ENCODE measurements around the gene PALLD. TPM values are rescaled to one million over a fixed set of nuclear protein-coding genes. Genes with fewer than 3 reads are reported as not detected.

Gene PALLD
- total and polyA plus RNA-seq, 2 experiments from 2014 or later, result 17.9 to 30.5 TPM

DNA sequence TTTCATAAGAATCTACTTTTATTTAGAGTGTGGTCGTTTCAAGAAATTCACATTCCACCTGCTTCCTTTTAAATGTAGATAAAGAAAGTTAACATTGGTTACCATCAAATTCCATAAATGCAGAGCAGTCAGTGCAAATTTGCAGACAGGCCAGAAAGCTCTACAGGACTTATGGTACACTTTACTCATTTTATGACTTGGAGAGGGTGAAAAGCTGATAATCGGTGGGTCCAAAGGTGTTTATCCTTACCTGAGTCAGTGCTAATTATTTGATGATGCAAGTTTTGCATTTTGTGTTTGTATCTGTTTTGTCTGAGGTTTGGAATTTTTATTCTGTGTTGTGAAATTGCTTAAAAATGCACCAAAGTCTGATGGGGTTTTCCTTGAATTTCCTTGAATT lies 193.3 kb downstream of the PALLD start:
- H2AFZ ChIP-seq, result no peak overlapping the region
- H3K9me3 ChIP-seq (ENCODE audit: low read depth), result no peaks in the 10 kb centered on the region
- H3K27ac ChIP-seq, result no peak overlapping the region
- DNase-seq, result no peak
- H3K4me2 ChIP-seq (ENCODE audit: unreplicated experiment), result no peak overlapping the region
- no peak overlapping the region for H3K4me3 ChIP-seq
- peaks cover 20% of the 10 kb centered on the region for H3K4me1 ChIP-seq (ENCODE audit: insufficient read depth)
- no peaks in the 10 kb centered on the region for H3K79me2 ChIP-seq (ENCODE audit: insufficient read depth)
- no peaks in the 10 kb centered on the region for H3K27me3 ChIP-seq (replicated peaks; ENCODE audit: insufficient read depth)
- no peak overlapping the region for H3K9ac ChIP-seq
- 16 to 18% methylated on average over 2 of the region's 2 CpGs for WGBS, 2 experiments (ENCODE audit: low coverage in 1 of 2, low lambda C conversion rate in 2 of 2, missing lambda C conversion rate in 2 of 2)
- H3F3A ChIP-seq (ENCODE audit: insufficient read depth), result peaks cover 14% of the 10 kb centered on the region
- no peaks in the 10 kb centered on the region for H4K20me1 ChIP-seq (ENCODE audit: insufficient read depth)
- H3K9me2 ChIP-seq (ENCODE audit: insufficient read depth), result no peaks in the 10 kb centered on the region
- no peaks in the 10 kb centered on the region for H3K36me3 ChIP-seq (ENCODE audit: low read depth)
- in situ Hi-C loops (cut with MboI), result loop anchor here (25.0 kb wide), 1 partner anchor 503 kb away; no protein-coding TSS in a partner anchor
- no peak for TF ChIP-seq EZH2phosphoT487 (IDR thresholded peaks at IDR 0.05; ENCODE audit: insufficient read depth, low read depth)
- no peak for TF ChIP-seq EZH2 (IDR thresholded peaks at IDR 0.05; ENCODE audit: insufficient read depth, poor library complexity, severe bottlenecking)

DNA sequence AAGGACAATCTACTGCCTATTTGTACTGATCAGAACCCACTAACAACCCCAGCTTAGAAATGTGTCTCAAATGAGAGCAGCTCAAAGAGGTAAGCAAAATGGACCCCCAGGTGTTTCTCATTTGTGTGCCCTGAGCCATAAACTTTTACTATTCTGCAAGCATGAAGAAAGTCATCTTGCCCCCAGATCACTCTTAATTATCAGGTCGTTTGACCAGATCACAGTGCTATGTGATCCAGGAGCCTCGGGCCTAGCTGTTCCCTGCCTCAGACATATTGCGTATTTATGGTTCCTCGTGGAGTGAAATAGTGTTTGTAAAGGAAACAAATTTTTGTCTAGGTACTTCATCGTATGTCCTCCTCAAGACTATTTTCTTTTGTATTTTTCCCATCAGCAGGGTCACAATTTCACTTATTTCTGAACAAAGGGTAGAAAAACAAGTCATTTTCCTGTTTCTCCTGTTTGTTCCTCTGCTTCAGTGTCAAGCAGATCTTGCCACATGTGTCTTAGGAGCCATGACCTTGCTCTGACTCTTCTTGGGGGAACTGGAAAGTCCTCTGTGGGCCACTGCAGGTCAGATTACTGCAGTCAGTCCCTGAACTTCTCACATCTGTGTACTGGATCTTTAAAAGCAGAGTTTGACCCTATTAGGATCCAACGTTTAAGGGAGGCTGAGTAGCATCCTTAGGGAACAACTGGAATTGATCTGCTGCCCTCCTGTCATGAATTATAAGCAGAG lies 194.9 kb downstream of the PALLD start:
- H3K36me3 ChIP-seq (ENCODE audit: low read depth), result no peaks in the 10 kb centered on the region

DNA sequence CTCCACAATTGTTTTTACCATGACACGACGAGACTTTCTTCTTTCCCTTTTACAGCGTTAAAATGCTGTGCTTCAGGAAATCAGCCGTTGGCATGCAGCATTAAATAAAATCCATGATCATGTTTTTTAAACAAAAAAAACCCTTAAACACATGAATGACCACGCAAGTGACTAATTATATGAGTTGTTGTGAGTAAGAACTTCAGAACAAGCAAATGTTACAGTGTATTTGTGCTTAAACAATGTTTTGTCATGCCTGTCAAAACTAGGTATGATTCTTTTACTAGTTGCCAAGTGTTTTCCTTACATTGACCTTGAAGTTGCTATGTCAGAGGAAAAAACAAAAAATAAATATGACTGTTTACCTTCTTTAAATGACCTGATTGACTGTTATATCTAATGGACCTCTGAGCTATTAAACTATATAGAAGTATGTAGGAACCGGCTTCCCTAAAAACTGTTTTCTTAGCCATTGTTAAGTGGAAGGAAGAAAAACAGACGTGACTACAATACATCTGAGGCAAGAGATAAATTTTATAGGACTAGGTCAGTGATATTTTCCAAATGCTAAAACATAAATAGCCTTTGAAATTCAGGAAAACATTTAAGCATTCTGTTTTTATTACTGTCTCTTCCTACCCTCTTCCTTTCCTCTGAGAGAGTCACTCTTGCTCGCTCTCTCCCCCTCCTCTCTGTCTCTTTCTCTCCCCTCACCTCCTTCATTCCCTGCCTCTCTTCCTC lies 197.1 kb downstream of the PALLD start:
- Histone ChIP-seq H3F3A (ENCODE audit: insufficient read depth) (peaks cover 14% of the 10 kb centered on the region), H3K4me3 (peak overlapping the region; percentile 15; the same call in 1 of the 2 replicates), H3K27ac (0 out of 2 replicates have a peak overlapping the region, but pooled peaks have one; percentile 3), H3K79me2 (ENCODE audit: insufficient read depth) (no peaks in the 10 kb centered on the region), H3K9me3 (ENCODE audit: low read depth) (no peaks in the 10 kb centered on the region), H3K9me2 (ENCODE audit: insufficient read depth) (no peaks in the 10 kb centered on the region), H2AFZ (peak overlapping the region; percentile 6; the same call in 1 of the 2 replicates), H3K36me3 (ENCODE audit: low read depth) (no peaks in the 10 kb centered on the region), H3K4me2 (ENCODE audit: unreplicated experiment) (peak overlapping the region; percentile 19), H4K20me1 (ENCODE audit: insufficient read depth) (no peaks in the 10 kb centered on the region), H3K9ac (no peak overlapping the region), H3K27me3 (replicated peaks; ENCODE audit: insufficient read depth) (no peaks in the 10 kb centered on the region), H3K4me1 (ENCODE audit: insufficient read depth) (peaks cover 23% of the 10 kb centered on the region)
- no peak for TF ChIP-seq EZH2 (IDR thresholded peaks at IDR 0.05; ENCODE audit: insufficient read depth, poor library complexity, severe bottlenecking)
- peak; percentile 58 for DNase-seq
- in situ Hi-C loops (cut with MboI), result loop anchor here (25.0 kb wide), 1 partner anchor 507 kb away; no protein-coding TSS in a partner anchor
- WGBS, 2 experiments (ENCODE audit: low coverage in 1 of 2, low lambda C conversion rate in 2 of 2, missing lambda C conversion rate in 2 of 2), result 20 to 27% methylated on average over 8 of the region's 8 CpGs

More for the DNA sequence above, 194.9 kb downstream of the PALLD start:
- H3F3A ChIP-seq (ENCODE audit: insufficient read depth), result peaks cover 14% of the 10 kb centered on the region
- H2AFZ ChIP-seq, result no peak overlapping the region
- no peak for DNase-seq
- no peaks in the 10 kb centered on the region for H3K79me2 ChIP-seq (ENCODE audit: insufficient read depth)
- in situ Hi-C loops (cut with MboI), result loop anchor here (25.0 kb wide), 1 partner anchor 504 kb away; no protein-coding TSS in a partner anchor
- no peak overlapping the region for H3K9ac ChIP-seq
- H3K27ac ChIP-seq, result no peak overlapping the region
- H3K9me3 ChIP-seq (ENCODE audit: low read depth), result no peaks in the 10 kb centered on the region
- H3K9me2 ChIP-seq (ENCODE audit: insufficient read depth), result no peaks in the 10 kb centered on the region
- H3K27me3 ChIP-seq (replicated peaks; ENCODE audit: insufficient read depth), result no peaks in the 10 kb centered on the region
- WGBS, 2 experiments (ENCODE audit: low coverage in 1 of 2, low lambda C conversion rate in 2 of 2, missing lambda C conversion rate in 2 of 2), result 72 to 73% methylated on average over 6 of the region's 6 CpGs
- no peak for TF ChIP-seq EZH2 (IDR thresholded peaks at IDR 0.05; ENCODE audit: insufficient read depth, poor library complexity, severe bottlenecking)
- no peak for TF ChIP-seq EZH2phosphoT487 (IDR thresholded peaks at IDR 0.05; ENCODE audit: insufficient read depth, low read depth)
- H3K4me3 ChIP-seq, result no peak overlapping the region
- no peaks in the 10 kb centered on the region for H4K20me1 ChIP-seq (ENCODE audit: insufficient read depth)
- peaks cover 23% of the 10 kb centered on the region for H3K4me1 ChIP-seq (ENCODE audit: insufficient read depth)
- no peak overlapping the region for H3K4me2 ChIP-seq (ENCODE audit: unreplicated experiment)

DNA sequence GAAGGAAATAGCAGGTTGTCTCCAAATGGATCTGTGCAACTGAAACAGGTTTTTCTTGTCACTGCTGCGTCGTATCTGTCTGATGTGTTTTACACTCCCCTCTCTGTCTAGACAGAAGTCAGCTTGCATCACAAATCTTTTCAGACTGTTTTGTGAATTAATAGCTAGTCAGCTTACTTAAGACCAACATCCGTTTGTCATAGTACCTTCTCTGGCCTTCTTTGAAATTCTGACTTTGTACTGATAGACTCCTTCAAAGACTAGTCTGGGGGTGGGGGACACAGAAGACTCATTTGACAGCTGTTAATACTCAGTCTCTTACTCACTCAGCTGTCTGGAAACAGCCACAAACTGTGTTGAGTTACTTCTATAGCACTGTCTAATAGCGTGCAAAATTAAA lies 197.8 kb downstream of the PALLD start:
- in situ Hi-C loops (cut with MboI), result loop anchor here (25.0 kb wide), 1 partner anchor 507 kb away; no protein-coding TSS in a partner anchor
- no peaks in the 10 kb centered on the region for H3K36me3 ChIP-seq (ENCODE audit: low read depth)
- H3K9me3 ChIP-seq (ENCODE audit: low read depth), result no peaks in the 10 kb centered on the region
- no peak for TF ChIP-seq EZH2 (IDR thresholded peaks at IDR 0.05; ENCODE audit: insufficient read depth, poor library complexity, severe bottlenecking)
- no peak for TF ChIP-seq EZH2phosphoT487 (IDR thresholded peaks at IDR 0.05; ENCODE audit: insufficient read depth, low read depth)
- H3K9me2 ChIP-seq (ENCODE audit: insufficient read depth), result no peaks in the 10 kb centered on the region
- peak overlapping the region; percentile 3; the same call in 1 of the 2 replicates for H2AFZ ChIP-seq
- no peak overlapping the region for H3K4me2 ChIP-seq (ENCODE audit: unreplicated experiment)
- H3K4me1 ChIP-seq (ENCODE audit: insufficient read depth), result peaks cover 23% of the 10 kb centered on the region
- no peaks in the 10 kb centered on the region for H3K27me3 ChIP-seq (replicated peaks; ENCODE audit: insufficient read depth)
- peaks cover 14% of the 10 kb centered on the region for H3F3A ChIP-seq (ENCODE audit: insufficient read depth)
- peak overlapping the region; percentile 3; the same call in 1 of the 2 replicates for H3K27ac ChIP-seq
- H3K9ac ChIP-seq, result no peak overlapping the region
- no peaks in the 10 kb centered on the region for H3K79me2 ChIP-seq (ENCODE audit: insufficient read depth)
- 27 to 38% methylated on average over 4 of the region's 4 CpGs for WGBS, 2 experiments (ENCODE audit: low coverage in 1 of 2, low lambda C conversion rate in 2 of 2, missing lambda C conversion rate in 2 of 2)
- DNase-seq, result peak; percentile 52
- no peak overlapping the region for H3K4me3 ChIP-seq
- H4K20me1 ChIP-seq (ENCODE audit: insufficient read depth), result no peaks in the 10 kb centered on the region

Measured in GM23248 (cell line).